ENCODE results near the gene ZNF436.

ZNF436 gene

DNA sequence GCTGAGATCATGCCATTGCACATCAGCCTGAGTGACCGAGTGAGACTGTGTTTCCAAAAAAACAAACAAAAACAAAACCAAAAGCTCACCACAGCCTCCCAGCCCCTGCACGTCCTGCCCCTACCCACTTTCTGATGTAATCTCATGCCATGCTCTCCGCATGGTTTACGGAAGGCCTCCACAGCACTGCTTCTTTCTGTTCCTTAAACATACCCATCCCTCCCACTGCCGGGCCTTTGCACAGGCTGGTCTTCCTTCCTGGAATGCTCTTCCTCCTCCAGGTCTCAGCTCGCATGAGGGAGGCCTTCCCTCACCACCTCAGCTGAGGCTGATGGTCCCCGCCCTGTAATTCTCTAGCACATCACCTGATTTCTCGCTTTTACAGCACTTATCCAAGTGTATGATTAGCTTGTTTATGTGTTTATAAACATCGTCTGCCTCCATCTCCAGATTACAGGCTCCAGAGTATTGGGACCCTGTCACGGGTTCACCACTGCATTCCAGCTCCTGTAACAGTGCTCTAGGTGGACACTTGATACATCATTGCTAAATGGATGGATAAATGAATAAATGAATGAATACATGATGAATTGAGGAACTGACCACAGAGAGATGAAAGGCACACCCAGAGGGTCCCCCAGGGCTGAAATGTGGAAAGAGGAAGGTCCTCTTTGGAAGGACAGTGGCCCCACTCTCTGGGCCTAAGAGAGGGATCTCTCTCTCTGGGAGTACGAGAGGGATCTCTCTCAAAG, 32.8 kb upstream of the ZNF436 start:
- no peak for ATAC-seq

DNA sequence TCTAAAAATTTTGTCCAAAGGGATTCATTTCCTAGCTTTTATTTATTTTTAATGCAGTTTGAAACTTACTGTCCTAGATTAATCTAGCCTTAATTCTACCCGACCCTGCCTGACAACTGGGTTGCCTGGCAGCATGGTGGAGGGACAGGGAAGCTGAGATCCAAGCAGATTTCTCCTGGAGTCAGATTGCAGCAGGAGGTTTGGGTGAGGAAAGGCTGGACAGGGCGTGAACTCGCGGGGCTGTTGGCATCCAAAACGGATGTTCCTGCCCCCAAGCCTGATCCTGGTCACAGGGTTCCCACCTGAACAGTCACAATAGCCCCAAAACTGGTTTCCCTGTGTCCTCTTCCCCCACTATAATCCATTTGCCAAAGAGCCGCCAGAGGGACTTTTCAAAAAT, 31.7 kb upstream of the ZNF436 start:
- no peak for ATAC-seq
- TF ChIP-seq CSRNP3 (CRISPR knock-in tag; IDR thresholded peaks at IDR 0.05) (no peak), ZFP30 (CRISPR knock-in tag; IDR thresholded peaks at IDR 0.05) (no peak), CSDC2 (CRISPR knock-in tag; IDR thresholded peaks at IDR 0.05) (no peak), ZFP3 (CRISPR knock-in tag; IDR thresholded peaks at IDR 0.05) (no peak), ISL1 (CRISPR knock-in tag; IDR thresholded peaks at IDR 0.05) (no peak), PPARA (CRISPR knock-in tag; IDR thresholded peaks at IDR 0.05; ENCODE audit: borderline replicate concordance) (no peak), GLIS3 (CRISPR knock-in tag; IDR thresholded peaks at IDR 0.05) (no peak), ZNF70 (CRISPR knock-in tag; IDR thresholded peaks at IDR 0.05) (no peak), TOX (CRISPR knock-in tag; IDR thresholded peaks at IDR 0.05; ENCODE audit: borderline replicate concordance) (no peak), TSHZ2 (CRISPR knock-in tag; IDR thresholded peaks at IDR 0.05) (no peak), BACH2 (CRISPR knock-in tag; IDR thresholded peaks at IDR 0.05; ENCODE audit: borderline replicate concordance) (no peak)
- TF ChIP-seq, protein P1, sequence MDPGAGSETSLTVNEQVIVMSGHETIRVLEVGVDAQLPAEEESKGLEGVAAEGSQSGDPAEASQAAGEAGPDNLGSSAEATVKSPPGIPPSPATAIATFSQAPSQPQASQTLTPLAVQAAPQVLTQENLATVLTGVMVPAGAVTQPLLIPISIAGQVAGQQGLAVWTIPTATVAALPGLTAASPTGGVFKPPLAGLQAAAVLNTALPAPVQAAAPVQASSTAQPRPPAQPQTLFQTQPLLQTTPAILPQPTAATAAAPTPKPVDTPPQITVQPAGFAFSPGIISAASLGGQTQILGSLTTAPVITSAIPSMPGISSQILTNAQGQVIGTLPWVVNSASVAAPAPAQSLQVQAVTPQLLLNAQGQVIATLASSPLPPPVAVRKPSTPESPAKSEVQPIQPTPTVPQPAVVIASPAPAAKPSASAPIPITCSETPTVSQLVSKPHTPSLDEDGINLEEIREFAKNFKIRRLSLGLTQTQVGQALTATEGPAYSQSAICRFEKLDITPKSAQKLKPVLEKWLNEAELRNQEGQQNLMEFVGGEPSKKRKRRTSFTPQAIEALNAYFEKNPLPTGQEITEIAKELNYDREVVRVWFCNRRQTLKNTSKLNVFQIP (CRISPR knock-in tag; IDR thresholded peaks at IDR 0.05; ENCODE audit: borderline replicate concordance, low read depth): no peak
- TF ChIP-seq, protein P2, sequence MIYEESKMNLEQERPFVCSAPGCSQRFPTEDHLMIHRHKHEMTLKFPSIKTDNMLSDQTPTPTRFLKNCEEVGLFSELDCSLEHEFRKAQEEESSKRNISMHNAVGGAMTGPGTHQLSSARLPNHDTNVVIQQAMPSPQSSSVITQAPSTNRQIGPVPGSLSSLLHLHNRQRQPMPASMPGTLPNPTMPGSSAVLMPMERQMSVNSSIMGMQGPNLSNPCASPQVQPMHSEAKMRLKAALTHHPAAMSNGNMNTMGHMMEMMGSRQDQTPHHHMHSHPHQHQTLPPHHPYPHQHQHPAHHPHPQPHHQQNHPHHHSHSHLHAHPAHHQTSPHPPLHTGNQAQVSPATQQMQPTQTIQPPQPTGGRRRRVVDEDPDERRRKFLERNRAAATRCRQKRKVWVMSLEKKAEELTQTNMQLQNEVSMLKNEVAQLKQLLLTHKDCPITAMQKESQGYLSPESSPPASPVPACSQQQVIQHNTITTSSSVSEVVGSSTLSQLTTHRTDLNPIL (CRISPR knock-in tag; IDR thresholded peaks at IDR 0.05; ENCODE audit: low read depth): no peak

More for the DNA sequence above, 32.8 kb upstream of the ZNF436 start:
- no peak for TF ChIP-seq RARB (CRISPR knock-in tag; IDR thresholded peaks at IDR 0.05)

GRCh38 chr1:23400324-23401114, 30.9 kb upstream of the ZNF436 start:
- ATAC-seq: no peak
- TF ChIP-seq ESRRG (CRISPR knock-in tag; IDR thresholded peaks at IDR 0.05): no peak
- TF ChIP-seq SNAI2 (CRISPR knock-in tag; IDR thresholded peaks at IDR 0.05): no peak
- TF ChIP-seq, protein P2 (CRISPR knock-in tag; IDR thresholded peaks at IDR 0.05; ENCODE audit: low read depth): no peak
- no peak for TF ChIP-seq ZC3H10 (CRISPR knock-in tag; IDR thresholded peaks at IDR 0.05)
- TF ChIP-seq ARNTL (CRISPR knock-in tag; IDR thresholded peaks at IDR 0.05; ENCODE audit: borderline replicate concordance, low read depth): no peak

DNA sequence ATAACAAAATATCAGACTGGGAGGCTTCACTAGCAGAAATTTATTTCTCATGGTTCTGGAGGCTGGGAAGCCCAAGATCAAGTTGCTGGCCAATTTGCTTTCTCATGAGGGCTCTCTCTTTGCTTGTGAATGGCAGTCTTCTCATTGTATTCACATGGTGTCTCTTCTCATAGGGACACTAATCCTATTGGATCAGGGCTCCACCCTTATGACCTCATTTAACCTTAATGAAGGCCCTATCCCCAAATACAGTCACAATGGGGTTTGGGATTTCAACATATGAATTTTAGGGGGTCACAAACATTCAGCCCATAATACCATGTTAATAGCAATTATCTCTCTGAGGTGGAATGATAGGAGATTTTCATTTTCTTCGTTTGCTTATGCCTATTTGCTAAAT, 29.6 kb upstream of the ZNF436 start:
- ATAC-seq: no peak
- TF ChIP-seq TCF4 (CRISPR knock-in tag; IDR thresholded peaks at IDR 0.05; ENCODE audit: borderline replicate concordance) (no peak), OSR1 (CRISPR knock-in tag; IDR thresholded peaks at IDR 0.05) (no peak), CSDC2 (CRISPR knock-in tag; IDR thresholded peaks at IDR 0.05) (no peak)

Measured in SK-N-SH treated with all-trans-retinoic acid at 6 μM for 48 hours (cell line).